GM19397 (cell line): Measurements from ENCODE around the gene RIMS4.

ENCODE experiments used
- ATAC-seq: cut with Tn5 transposase; IDR thresholded peaks from one replicate; pipeline ENCODE4 v1.9.1; 2021; ENCODE audit warnings: mild to moderate bottlenecking, moderate library complexity; ENCODE audit not compliant: unreplicated experiment

Gene RIMS4

GRCh38 chr20:44810391-44811149, at the start of gene RIMS4:
RIMS4 (minus strand) TSS chr20:44810546; CDS start chr20:44810271, 275 bp downstream.
- no peak for ATAC-seq

GRCh38 chr20:44858606-44859360, 48.4 kb upstream of the RIMS4 start:
- ATAC-seq = no peak

- no peak for ATAC-seq
Measured at GRCh38 chr20:44856856-44857448, 46.6 kb upstream of the RIMS4 start.

GRCh38 chr20:44856442-44856841, 46.1 kb upstream of the RIMS4 start:
- ATAC-seq = no peak

GRCh38 chr20:44851545-44851944, 41.2 kb upstream of the RIMS4 start:
- ATAC-seq = no peak

- no peak for ATAC-seq
Measured at GRCh38 chr20:44850837-44851236, 40.5 kb upstream of the RIMS4 start.

- ATAC-seq = no peak
Measured at GRCh38 chr20:44850272-44850671, 39.9 kb upstream of the RIMS4 start.

- ATAC-seq = no peak
Measured at GRCh38 chr20:44849703-44850102, 39.4 kb upstream of the RIMS4 start.

GRCh38 chr20:44848254-44849015, 38.1 kb upstream of the RIMS4 start:
- no peak for ATAC-seq

- no peak for ATAC-seq
Measured at GRCh38 chr20:44843876-44844275, 33.5 kb upstream of the RIMS4 start.

- no peak for ATAC-seq
Measured at GRCh38 chr20:44841955-44842354, 31.6 kb upstream of the RIMS4 start.

- ATAC-seq = no peak
Measured at GRCh38 chr20:44840826-44841225, 30.5 kb upstream of the RIMS4 start.

- no peak for ATAC-seq
Measured at GRCh38 chr20:44839481-44839880, 29.1 kb upstream of the RIMS4 start.

- no peak for ATAC-seq
Measured at GRCh38 chr20:44838521-44838920, 28.2 kb upstream of the RIMS4 start.

- ATAC-seq = no peak
Measured at GRCh38 chr20:44837946-44838345, 27.6 kb upstream of the RIMS4 start.

- ATAC-seq = no peak
Measured at GRCh38 chr20:44836601-44837120, 26.3 kb upstream of the RIMS4 start.

GRCh38 chr20:44835661-44836221, 25.4 kb upstream of the RIMS4 start:
- no peak for ATAC-seq

- ATAC-seq = no peak
Measured at GRCh38 chr20:44835116-44835515, 24.8 kb upstream of the RIMS4 start.

GRCh38 chr20:44834693-44835092, 24.3 kb upstream of the RIMS4 start:
- ATAC-seq = no peak

GRCh38 chr20:44833437-44833836, 23.1 kb upstream of the RIMS4 start:
- ATAC-seq = no peak

- no peak for ATAC-seq
Measured at GRCh38 chr20:44832724-44833123, 22.4 kb upstream of the RIMS4 start.
